Esophagus mucosa (tissue), 1 donor: ENCODE measurements around the gene PTRH1. TPM values are rescaled to one million over a fixed set of nuclear protein-coding genes. Genes with fewer than 3 reads are reported as not detected.

Experiments used
- total RNA-seq: library from RNA; stranded (reverse); gene quantifications from one replicate; pipeline ENCODE4 v1.2.4, GENCODE V29; 2023
- donor health status: DM: yes; HTN: yes; CAD: no.

Gene PTRH1
- total RNA-seq, 1 donor from 2014 or later, result 7.9 TPM

Other genes starting within 250 kb of the PTRH1 start
- 10.1 TPM for gene STXBP1, start 103.4 kb downstream of the PTRH1 start, total RNA-seq
- not detected for gene CFAP157, start 8.7 kb downstream of the PTRH1 start, total RNA-seq
- not detected for gene TTC16, start 416 bp upstream of the PTRH1 start, total RNA-seq
- 9.5 TPM for gene TOR2A, start 19.6 kb upstream of the PTRH1 start, total RNA-seq
- 1.9 TPM for gene SH2D3C, start 63.0 kb upstream of the PTRH1 start, total RNA-seq
- 38.3 TPM for gene CDK9, start 70.4 kb upstream of the PTRH1 start, total RNA-seq
- gene FPGS, start 87.2 kb upstream of the PTRH1 start, total RNA-seq, result 28.3 TPM
- 14.3 TPM for gene ENG, start 139.0 kb upstream of the PTRH1 start, total RNA-seq
- gene AK1, start 162.0 kb upstream of the PTRH1 start, total RNA-seq, result 39.9 TPM
- gene ST6GALNAC6, start 183.9 kb upstream of the PTRH1 start, total RNA-seq, result 13.0 TPM
- gene ST6GALNAC4, start 201.4 kb upstream of the PTRH1 start, total RNA-seq, result 11.4 TPM
- gene PIP5KL1, start 215.1 kb upstream of the PTRH1 start, total RNA-seq, result 4.3 TPM
- 25.7 TPM for gene DPM2, start 222.2 kb upstream of the PTRH1 start, total RNA-seq